ENCODE data around the gene SLIT1.

SLIT1 gene

GRCh38 chr10:96999987-97000386 lies 185.8 kb downstream of the SLIT1 start:
- H3K4me3 ChIP-seq (ENCODE audit: low read length): no peak overlapping the region

GRCh38 chr10:96999337-96999736 lies 186.4 kb downstream of the SLIT1 start:
- Histone ChIP-seq H3K9me3 (replicated peaks; ENCODE audit: low read length) (no peaks in the 10 kb centered on the region), H3K4me1 (ENCODE audit: control insufficient read depth, insufficient read depth, low read length) (peaks cover 7% of the 10 kb centered on the region), H3K36me3 (ENCODE audit: insufficient read depth, low read length) (no peaks in the 10 kb centered on the region), H3K27me3 (ENCODE audit: control insufficient read depth, insufficient read depth, low read length) (no peaks in the 10 kb centered on the region), H3K9ac (ENCODE audit: low read depth, low read length) (no peak overlapping the region), H3K4me2 (ENCODE audit: low read length) (no peak overlapping the region), H3K4me3 (ENCODE audit: low read length) (no peak overlapping the region)

More at GRCh38 chr10:96999987-97000386, 185.8 kb downstream of the SLIT1 start:
- H3K9ac ChIP-seq (ENCODE audit: low read depth, low read length): no peak overlapping the region
- no peaks in the 10 kb centered on the region for H3K9me3 ChIP-seq (replicated peaks; ENCODE audit: low read length)
- H3K36me3 ChIP-seq (ENCODE audit: insufficient read depth, low read length): no peaks in the 10 kb centered on the region
- H3K27me3 ChIP-seq (ENCODE audit: control insufficient read depth, insufficient read depth, low read length): no peaks in the 10 kb centered on the region
- peaks cover 7% of the 10 kb centered on the region for H3K4me1 ChIP-seq (ENCODE audit: control insufficient read depth, insufficient read depth, low read length)
- H3K4me2 ChIP-seq (ENCODE audit: low read length): no peak overlapping the region

GRCh38 chr10:96998329-96998888 lies 187.3 kb downstream of the SLIT1 start:
- H3K4me1 ChIP-seq (ENCODE audit: control insufficient read depth, insufficient read depth, low read length): peaks cover 7% of the 10 kb centered on the region
- no peaks in the 10 kb centered on the region for H3K36me3 ChIP-seq (ENCODE audit: insufficient read depth, low read length)
- no peak overlapping the region for H3K4me2 ChIP-seq (ENCODE audit: low read length)

GRCh38 chr10:96996275-96996965 lies 189.3 kb downstream of the SLIT1 start:
- H3K9me3 ChIP-seq (replicated peaks; ENCODE audit: low read length): no peaks in the 10 kb centered on the region
- H3K27me3 ChIP-seq (ENCODE audit: control insufficient read depth, insufficient read depth, low read length): no peaks in the 10 kb centered on the region
- no peak overlapping the region for H3K4me3 ChIP-seq (ENCODE audit: low read length)
- H3K36me3 ChIP-seq (ENCODE audit: insufficient read depth, low read length): no peaks in the 10 kb centered on the region
- H3K9ac ChIP-seq (ENCODE audit: low read depth, low read length): no peak overlapping the region
- peaks cover 13% of the 10 kb centered on the region for H3K4me1 ChIP-seq (ENCODE audit: control insufficient read depth, insufficient read depth, low read length)
- H3K4me2 ChIP-seq (ENCODE audit: low read length): no peak overlapping the region

More at GRCh38 chr10:96998329-96998888, 187.3 kb downstream of the SLIT1 start:
- Histone ChIP-seq H3K4me3 (ENCODE audit: low read length) (no peak overlapping the region), H3K9me3 (replicated peaks; ENCODE audit: low read length) (no peaks in the 10 kb centered on the region), H3K27me3 (ENCODE audit: control insufficient read depth, insufficient read depth, low read length) (no peaks in the 10 kb centered on the region), H3K9ac (ENCODE audit: low read depth, low read length) (no peak overlapping the region)

GRCh38 chr10:96995851-96996250 lies 189.9 kb downstream of the SLIT1 start:
- Histone ChIP-seq H3K9ac (ENCODE audit: low read depth, low read length) (no peak overlapping the region), H3K4me2 (ENCODE audit: low read length) (no peak overlapping the region), H3K4me3 (ENCODE audit: low read length) (no peak overlapping the region), H3K9me3 (replicated peaks; ENCODE audit: low read length) (no peaks in the 10 kb centered on the region), H3K27me3 (ENCODE audit: control insufficient read depth, insufficient read depth, low read length) (no peaks in the 10 kb centered on the region), H3K36me3 (ENCODE audit: insufficient read depth, low read length) (no peaks in the 10 kb centered on the region), H3K4me1 (ENCODE audit: control insufficient read depth, insufficient read depth, low read length) (peaks cover 18% of the 10 kb centered on the region)

DNA sequence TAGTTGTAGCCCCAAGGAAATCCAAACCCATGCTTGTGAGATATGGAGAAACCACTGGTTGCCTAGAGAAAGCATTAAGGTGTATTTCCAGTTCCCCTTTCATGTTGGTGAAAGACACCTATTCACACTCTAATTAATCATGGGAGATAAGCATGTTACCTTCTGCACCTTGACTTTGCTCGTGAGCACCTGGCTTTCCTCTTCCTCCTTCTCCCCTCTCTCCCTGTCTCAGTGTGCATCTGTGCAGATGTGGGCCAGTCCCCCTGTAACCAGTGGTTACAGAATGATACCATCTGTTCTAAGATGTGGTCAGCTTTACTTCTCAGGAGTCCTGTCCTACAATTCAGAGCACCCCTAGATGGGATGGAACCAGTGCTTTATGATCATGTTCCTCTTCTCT lies 193.0 kb downstream of the SLIT1 start:
- Histone ChIP-seq H3K4me2 (ENCODE audit: low read length) (no peak overlapping the region), H3K9ac (ENCODE audit: low read depth, low read length) (no peak overlapping the region), H3K36me3 (ENCODE audit: insufficient read depth, low read length) (peaks cover 3% of the 10 kb centered on the region), H3K9me3 (replicated peaks; ENCODE audit: low read length) (no peaks in the 10 kb centered on the region), H3K27me3 (ENCODE audit: control insufficient read depth, insufficient read depth, low read length) (no peaks in the 10 kb centered on the region), H3K4me1 (ENCODE audit: control insufficient read depth, insufficient read depth, low read length) (peaks cover 24% of the 10 kb centered on the region), H3K4me3 (ENCODE audit: low read length) (no peak overlapping the region)

DNA sequence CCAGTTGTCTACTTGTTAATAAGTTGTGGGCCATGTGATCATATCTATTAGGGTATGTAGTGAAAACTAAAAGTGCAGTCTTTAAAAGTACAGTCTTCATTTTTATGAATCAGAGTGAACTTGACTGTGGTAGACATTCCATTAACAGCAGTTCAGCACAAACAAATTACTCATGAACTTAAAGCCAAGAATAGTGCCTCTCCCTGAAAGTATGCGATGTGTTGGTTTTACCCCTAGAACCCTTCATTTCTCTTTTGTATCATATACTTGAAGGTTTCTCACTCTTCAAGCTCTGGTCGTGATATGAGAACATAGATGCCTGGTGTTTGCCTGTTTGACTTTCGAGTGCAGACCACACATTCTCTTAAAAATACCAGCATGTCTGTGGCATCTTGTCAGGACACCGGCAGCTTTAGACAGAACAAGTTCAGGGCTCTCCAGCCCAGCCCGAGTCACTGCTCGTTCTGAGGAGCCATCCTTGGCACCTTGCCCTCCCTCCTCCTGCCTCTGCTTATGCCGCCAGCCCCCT lies 194.4 kb downstream of the SLIT1 start:
- Histone ChIP-seq H3K9ac (ENCODE audit: low read depth, low read length) (peak overlapping the region; percentile 58), H3K4me2 (ENCODE audit: low read length) (peak overlapping the region; percentile 82), H3K4me3 (ENCODE audit: low read length) (peak overlapping the region; percentile 52), H3K27me3 (ENCODE audit: control insufficient read depth, insufficient read depth, low read length) (no peaks in the 10 kb centered on the region), H3K4me1 (ENCODE audit: control insufficient read depth, insufficient read depth, low read length) (peaks cover 20% of the 10 kb centered on the region), H3K9me3 (replicated peaks; ENCODE audit: low read length) (no peaks in the 10 kb centered on the region), H3K36me3 (ENCODE audit: insufficient read depth, low read length) (peaks cover 3% of the 10 kb centered on the region)

DNA sequence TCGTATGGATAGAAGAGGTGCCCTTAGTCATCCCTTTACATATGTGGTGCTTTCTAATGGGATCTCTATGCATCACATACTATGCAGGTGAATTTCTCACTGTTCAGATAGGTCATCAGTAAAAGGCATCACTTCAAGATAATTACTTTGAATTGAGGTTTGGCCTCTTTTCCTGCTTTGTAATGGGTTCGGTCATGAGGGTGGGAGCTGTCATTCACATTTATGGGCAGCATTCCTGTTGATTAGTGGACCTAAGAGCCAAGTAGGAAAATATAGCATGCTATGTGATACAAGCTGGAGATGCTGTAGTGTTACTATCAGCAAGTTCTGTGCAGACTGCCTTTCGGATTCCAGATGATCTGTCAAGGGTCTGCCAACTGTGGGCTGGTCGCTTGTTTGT lies 197.3 kb downstream of the SLIT1 start:
- H3K36me3 ChIP-seq (ENCODE audit: insufficient read depth, low read length): peaks cover 3% of the 10 kb centered on the region
- H3K27me3 ChIP-seq (ENCODE audit: control insufficient read depth, insufficient read depth, low read length): no peaks in the 10 kb centered on the region
- H3K9ac ChIP-seq (ENCODE audit: low read depth, low read length): no peak overlapping the region
- no peak overlapping the region for H3K4me3 ChIP-seq (ENCODE audit: low read length)
- H3K4me2 ChIP-seq (ENCODE audit: low read length): no peak overlapping the region
- H3K4me1 ChIP-seq (ENCODE audit: control insufficient read depth, insufficient read depth, low read length): peaks cover 16% of the 10 kb centered on the region
- no peaks in the 10 kb centered on the region for H3K9me3 ChIP-seq (replicated peaks; ENCODE audit: low read length)

DNA sequence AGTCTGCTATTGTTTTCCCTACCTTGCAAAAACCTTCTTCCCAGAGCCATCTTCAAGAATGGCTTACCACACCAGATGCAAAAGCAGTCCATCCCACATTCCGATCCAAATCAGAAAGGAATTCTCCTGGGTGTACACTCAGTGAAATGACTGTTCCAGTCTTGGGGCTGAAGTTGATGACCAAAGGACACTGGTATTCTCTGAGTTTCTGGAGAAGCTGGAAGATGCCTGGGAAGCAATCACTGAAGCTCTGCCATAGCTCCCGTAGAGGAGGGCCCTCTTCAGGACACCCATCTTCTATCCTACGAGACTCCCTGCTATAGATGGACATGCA lies 197.9 kb downstream of the SLIT1 start:
- Histone ChIP-seq H3K4me1 (ENCODE audit: control insufficient read depth, insufficient read depth, low read length) (peaks cover 16% of the 10 kb centered on the region), H3K9me3 (replicated peaks; ENCODE audit: low read length) (no peaks in the 10 kb centered on the region), H3K4me2 (ENCODE audit: low read length) (no peak overlapping the region), H3K9ac (ENCODE audit: low read depth, low read length) (no peak overlapping the region), H3K27me3 (ENCODE audit: control insufficient read depth, insufficient read depth, low read length) (no peaks in the 10 kb centered on the region), H3K36me3 (ENCODE audit: insufficient read depth, low read length) (peaks cover 8% of the 10 kb centered on the region), H3K4me3 (ENCODE audit: low read length) (no peak overlapping the region)

- H3K4me3 ChIP-seq (ENCODE audit: low read length): no peak overlapping the region
- no peaks in the 10 kb centered on the region for H3K27me3 ChIP-seq (ENCODE audit: control insufficient read depth, insufficient read depth, low read length)
- H3K4me2 ChIP-seq (ENCODE audit: low read length): no peak overlapping the region
- peaks cover 12% of the 10 kb centered on the region for H3K36me3 ChIP-seq (ENCODE audit: insufficient read depth, low read length)
- H3K9ac ChIP-seq (ENCODE audit: low read depth, low read length): no peak overlapping the region
- H3K4me1 ChIP-seq (ENCODE audit: control insufficient read depth, insufficient read depth, low read length): peaks cover 16% of the 10 kb centered on the region
- H3K9me3 ChIP-seq (replicated peaks; ENCODE audit: low read length): no peaks in the 10 kb centered on the region
Measured at GRCh38 chr10:96987141-96987841, 198.5 kb downstream of the SLIT1 start.

- Histone ChIP-seq H3K9ac (ENCODE audit: low read depth, low read length) (no peak overlapping the region), H3K27me3 (ENCODE audit: control insufficient read depth, insufficient read depth, low read length) (no peaks in the 10 kb centered on the region), H3K9me3 (replicated peaks; ENCODE audit: low read length) (no peaks in the 10 kb centered on the region), H3K4me2 (ENCODE audit: low read length) (no peak overlapping the region), H3K36me3 (ENCODE audit: insufficient read depth, low read length) (peaks cover 22% of the 10 kb centered on the region), H3K4me3 (ENCODE audit: low read length) (no peak overlapping the region), H3K4me1 (ENCODE audit: control insufficient read depth, insufficient read depth, low read length) (peaks cover 9% of the 10 kb centered on the region)
Measured at GRCh38 chr10:96986200-96986856, 199.4 kb downstream of the SLIT1 start.

Data from skeletal muscle satellite cell (primary cell).